Measurements from ENCODE around the gene FRYL. TPM values are rescaled to one million over a fixed set of nuclear protein-coding genes. Genes with fewer than 3 reads are reported as not detected.
A peak's percentile ranks its signal among the peaks of the same experiment; 100 is the strongest.
"Not testable (repeated sequence)": the region's sequence is repeated elsewhere in the genome, so short reads cannot be mapped to it uniquely, and the experiment has no call there.

The FRYL gene
- total RNA-seq, 1 experiment from 2014 or later, result 31.4 TPM

DNA sequence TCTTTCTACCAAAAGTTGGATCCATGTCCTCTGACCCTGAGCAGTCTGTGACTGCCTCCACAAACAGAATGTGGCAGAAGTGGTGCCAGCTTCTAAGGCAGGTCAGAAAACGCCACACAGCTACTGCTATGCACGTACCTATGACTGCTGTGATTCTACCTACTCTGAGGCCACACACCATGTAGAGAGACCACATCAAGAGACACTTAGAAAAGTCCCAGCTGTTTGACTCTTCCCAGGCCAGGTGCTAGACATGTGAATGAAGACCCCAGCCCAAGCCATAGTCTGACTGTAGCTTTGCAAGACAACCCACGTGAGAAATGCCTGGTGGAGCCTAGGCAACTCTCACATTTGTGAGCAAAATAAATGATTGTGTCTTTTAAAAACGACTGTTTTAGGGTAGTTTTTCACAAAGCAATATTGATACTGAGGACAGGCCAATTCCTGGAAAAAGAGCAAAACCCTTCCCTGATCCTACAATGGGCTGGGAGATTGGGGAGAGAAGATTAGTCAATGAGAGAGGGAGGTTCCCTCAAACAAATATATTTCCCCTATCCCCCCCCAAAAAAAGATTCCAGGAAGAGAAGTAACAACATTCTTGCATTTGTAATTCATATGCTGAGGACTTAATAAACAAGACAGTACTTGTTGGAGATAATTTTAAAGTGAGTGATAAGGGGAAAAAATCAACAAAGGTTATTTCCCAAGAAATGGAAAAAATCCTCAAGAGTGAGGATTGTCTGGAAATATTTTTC, 33.3 kb downstream of the FRYL start:
- no peak for DNase-seq (ENCODE audit: low read depth)

DNA sequence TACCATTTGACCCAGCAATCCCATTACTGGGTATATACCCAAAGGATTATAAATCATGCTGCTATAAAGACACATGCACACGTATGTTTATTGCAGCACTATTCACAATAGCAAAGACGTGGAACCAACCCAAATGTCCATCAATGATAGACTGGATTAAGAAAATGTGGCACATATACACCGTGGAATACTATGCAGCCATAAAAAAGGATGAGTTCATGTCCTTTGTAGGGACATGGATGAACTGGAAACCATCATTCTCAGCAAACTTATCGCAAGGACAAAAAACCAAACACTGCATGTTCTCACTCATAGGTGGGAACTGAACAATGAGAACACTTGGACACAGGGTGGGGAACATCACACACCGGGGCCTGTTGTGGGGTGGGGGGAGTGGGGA, 34.9 kb downstream of the FRYL start:
- not testable (repeated sequence) for DNase-seq (ENCODE audit: low read depth)

DNA sequence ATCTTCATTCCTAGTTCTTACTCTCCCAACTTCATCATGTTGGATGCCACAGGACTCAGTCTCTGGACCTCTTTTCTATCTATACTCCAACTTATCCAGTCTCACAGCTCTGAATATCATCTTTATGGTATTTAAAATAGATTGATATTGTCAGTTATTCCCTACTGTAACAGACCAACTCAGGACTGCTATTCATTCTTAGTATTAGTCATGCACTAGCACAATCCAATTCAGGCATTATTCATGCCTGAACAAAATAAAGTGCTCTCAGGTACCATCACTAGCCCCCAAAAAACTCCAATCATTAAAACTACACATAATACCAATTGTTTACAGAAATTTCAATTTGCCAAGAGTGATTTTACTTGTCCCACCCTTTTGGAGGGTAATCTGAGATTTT, 37.7 kb downstream of the FRYL start:
- no peak for DNase-seq (ENCODE audit: low read depth)

DNA sequence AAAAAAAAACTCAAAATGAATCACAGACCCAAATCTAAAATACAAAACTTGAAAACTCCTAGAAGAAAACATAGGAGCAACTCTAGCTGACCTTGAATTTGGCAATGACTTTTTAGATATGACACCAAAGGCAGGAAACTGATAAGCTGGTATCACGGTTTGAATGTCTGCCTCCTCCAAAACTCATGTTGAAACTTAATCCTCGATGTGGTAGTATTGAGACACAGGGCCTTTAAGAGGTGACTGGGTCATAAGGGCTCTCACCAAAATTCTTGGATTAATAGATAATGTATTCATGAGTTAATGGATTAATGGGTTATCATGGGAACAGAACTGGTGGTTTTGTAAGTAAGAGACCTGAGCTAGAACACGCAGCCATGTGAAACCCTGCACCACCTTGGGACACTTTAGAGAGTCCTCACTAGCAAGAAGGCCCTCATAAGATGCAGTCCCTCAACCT, 40.5 kb downstream of the FRYL start:
- DNase-seq (ENCODE audit: low read depth), result no peak

DNA sequence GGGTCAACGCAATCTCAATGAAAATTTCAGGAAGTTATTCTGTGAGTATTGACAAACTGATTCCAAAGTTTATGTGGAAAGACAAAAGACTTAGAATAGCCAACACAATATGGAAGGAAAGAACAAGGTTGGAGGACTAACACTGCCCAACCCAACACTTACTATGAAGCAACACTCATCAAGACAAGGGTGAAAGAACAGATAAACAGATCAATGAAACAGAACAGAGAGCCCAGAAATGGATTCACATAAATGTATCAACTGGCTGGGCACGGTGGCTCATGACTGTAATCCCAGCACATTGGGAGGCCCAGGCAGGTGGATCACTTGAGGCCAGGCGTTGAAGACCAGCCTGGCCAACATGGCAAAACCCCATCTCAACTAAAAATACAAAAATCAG, 41.2 kb downstream of the FRYL start:
- DNase-seq (ENCODE audit: low read depth), result no peak

DNA sequence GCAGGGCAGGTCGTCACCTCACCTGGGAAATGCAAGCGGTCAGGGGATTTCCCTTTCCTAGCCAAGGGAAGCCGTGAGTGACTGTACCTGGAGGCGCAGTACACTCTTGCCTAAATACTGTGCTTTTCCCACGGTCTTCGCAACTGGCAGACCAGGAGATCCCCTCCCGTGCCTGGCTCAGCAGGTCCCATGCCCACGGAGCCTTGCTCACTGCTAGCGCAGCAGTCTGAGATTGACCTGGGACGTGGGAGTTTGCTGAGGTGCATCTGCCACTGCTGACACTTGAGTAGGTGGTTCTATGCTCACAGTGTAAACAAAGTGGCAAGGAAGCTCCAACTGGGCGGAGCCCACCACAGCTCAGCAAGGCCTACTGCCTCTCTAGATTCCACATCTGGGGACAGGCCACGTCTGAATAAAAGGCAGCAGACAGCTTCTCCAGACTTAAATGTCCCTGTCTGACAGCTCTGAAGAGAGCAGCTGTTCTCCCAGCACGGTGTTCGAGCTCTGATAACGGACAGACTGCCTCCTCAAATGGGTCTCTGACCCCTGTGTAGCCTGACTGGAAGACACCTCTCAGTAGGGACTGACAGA, 51.1 kb downstream of the FRYL start:
- DNase-seq (ENCODE audit: low read depth), result not testable (repeated sequence)

DNA sequence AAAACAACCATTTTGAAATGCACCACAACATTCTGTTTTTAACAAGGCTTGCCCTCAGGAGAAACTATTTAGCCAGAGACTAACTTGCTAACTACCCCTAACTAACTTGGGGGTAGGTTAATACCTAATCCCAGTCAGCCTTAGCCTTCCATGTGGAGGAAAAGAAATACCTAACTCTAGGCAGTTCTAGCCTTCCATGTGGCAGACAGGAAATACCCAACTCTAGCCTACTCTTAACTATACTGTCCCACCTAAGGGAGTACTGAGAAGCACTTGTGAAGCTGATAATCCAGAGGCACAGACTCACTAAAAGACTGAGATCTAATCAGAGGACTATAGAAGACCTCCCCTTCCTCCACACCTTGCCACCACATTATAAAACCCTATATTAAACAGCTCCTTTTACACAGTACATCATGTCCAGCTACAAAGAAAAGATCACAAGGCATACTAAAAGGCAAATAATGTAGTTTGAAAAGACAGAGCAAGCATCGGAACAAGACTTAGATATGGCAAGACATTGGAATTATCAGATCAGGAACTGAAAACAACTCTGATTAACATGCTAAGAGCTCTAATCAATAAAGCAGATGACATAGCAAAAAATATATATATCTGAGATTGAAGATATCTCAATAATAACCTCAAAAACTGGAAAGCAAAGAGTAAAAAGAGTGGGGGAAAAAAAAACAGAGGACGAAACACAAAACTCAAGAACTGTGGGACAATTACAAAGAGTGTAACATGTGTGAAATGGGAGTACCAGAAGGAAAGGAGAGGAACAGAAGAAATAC, 52.2 kb downstream of the FRYL start:
- DNase-seq (ENCODE audit: low read depth), result no peak

DNA sequence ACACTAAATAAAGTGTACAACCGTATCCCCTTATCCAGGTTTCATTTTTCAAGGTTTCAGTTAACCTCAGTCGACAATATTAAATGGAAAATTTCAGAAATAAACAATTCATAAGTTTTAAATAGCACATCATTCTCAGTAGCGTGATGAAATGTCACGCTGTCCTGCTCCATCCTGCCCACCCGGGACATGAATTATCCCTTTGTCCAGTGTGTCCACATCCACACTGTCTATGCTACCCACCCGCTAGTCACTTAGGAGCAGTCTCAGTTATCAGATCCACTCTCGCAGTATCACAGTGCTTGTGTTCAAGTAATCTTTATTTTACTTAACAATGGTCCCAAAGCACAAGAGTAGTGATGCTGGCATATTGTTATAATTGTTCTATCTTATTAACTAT, 54.7 kb downstream of the FRYL start:
- no peak for DNase-seq (ENCODE audit: low read depth)

DNA sequence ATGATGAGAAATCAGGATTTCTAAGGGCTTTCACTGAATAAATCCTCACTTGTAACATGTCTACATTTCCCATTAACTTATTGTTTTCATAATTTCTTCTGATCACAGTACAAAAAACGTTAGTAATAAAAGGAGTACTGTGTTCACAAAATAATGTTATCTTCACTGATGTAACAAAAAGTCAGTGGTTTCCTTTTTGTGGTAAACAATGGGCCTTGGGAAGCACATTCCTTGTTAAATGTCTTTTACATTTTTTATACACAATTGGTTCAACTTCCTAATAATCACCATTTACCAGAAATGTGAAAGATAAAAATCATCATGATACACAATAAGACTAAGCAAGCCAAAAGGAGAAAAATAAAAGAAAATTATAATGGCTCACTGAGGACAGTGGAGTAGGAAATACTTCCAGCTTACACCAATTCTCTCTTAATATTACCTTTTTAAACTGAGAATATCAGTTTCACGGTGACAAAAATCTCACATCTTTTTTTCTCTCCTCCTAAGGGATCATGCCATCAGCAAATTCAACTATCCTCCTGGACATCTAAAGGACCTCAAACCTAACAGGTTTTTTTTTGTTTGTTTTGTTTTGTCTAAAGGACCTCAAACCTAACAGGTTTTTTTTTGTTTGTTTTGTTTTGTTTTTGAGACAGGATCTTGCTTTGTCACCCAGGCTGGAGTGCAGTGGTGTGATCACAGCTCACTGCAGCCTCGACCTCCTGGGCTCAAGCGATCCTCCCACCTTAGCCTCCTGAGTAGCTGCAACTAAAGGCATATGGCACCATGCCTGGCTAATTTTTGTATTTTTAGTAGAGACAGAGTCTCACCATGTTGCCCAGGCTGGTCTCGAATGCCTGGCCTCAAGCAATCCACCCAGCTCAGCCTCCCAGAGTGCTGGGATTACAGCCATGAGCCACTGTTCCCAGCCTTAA, 57.3 kb downstream of the FRYL start:
- no peak for DNase-seq (ENCODE audit: low read depth)

DNA sequence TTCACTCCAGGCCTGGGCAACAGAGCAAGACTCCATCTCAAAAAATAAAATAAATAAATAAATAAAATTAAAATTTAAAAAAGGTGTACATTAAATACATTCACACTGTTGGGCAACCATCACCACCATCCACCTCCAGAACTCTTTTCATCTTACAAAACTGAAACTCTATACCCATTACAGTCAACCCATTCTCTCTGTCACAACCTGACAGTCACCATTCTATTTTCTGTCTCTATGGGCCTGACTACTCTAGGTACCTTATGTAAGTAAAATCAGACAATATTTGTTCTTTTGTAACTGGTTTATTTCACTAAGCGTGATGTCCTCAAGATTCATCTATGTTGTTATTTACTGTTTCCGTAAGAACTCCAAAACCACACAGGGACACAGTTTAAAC, 59.6 kb downstream of the FRYL start:
- no peak for DNase-seq (ENCODE audit: low read depth)

DNA sequence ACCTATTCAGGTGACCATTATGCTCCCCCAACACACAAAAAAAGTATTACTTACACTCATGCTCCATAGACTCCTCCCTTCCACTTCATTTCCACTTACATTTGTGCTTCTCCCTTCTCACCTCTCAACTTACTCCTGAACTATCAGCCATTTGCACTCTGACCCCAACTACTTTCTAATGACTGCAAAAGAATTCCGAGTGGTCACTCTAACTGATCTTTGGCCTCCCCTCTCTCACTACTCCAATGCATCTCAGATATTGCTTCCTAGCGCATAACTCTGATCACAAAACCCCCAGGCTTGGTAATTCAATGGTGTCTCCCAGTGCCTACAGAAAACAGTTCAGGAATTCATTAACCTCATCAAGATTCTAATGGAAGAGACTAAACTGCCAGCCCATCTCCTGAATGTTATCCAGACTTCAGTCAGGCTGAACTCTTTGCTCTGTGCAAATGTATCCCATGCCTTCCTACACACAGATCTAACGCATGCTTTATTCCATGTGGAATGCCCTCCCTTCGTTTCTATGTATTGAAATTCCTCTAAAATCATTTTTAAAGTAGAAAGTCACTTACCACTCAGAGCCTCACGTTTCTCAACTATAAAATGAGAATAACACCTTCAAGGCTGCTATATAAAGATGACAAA, 61.1 kb downstream of the FRYL start:
- DNase-seq (ENCODE audit: low read depth), result no peak

DNA sequence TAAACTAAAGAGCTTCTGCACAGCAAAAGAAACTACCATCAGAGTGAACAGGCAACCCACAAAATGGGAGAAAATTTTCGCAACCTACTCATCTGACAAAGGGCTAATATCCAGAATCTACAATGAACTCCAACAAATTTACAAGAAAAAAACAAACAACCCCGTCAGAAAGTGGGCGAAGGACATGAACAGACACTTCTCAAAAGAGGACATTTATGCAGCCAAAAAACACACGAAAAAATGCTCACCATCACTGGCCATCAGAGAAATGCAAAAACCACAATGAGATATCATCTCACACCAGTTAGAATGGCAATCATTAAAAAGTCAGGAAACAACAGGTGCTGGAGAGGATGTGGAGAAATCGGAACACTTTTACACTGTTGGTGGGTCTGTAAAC, 63.8 kb downstream of the FRYL start:
- not testable (repeated sequence) for DNase-seq (ENCODE audit: low read depth)

DNA sequence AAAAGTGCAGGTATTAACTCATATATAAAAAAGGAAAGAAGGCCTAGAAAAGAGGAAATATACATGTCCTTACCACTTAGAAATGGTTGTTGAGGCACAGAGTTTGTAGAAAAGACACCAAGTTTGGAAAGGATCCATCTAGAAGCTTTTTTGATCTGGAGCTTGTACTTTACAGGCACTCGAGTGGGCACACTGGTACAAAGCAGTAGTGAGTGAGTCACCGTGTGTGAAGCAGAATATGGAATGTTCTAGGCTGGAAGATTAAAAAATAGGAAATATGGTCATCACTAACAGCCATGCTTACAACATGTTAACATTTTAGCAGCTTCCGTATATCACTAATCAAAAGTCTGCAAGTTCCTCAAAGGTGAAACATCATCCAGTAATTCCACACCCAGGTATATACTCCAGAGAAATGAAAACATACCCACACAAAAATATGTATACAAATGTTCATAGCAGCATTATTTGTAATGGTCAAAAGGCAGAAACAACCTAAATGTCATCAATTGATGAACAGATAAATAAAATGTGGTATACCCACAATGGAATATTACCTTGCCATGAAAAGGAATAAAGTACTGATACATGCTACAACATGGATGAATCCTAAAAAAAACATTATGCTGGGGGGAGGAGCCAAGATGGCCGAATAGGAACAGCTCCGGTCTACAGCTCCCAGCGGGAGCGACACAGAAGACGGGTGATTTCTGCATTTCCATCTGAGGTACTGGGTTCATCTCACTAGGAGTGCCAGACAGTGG, 69.5 kb downstream of the FRYL start:
- no peak for DNase-seq (ENCODE audit: low read depth)

DNA sequence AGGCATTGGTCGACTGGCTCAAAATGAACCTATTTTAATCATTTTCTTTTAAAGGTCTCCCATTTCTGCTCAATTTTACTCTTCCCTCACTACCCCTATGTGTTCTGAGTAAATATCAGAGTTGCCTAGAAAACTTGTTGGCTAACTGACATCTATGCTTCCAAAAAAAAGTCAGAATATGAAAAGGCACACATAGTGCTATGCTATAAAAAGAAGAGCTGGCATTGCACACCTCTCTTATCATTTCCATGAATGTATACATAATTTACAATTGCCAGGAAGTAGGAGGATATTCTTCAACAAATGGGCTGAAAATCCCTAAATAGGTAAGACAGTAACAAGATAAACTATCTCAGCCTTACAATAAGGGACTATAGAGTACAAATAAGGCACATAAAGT, 70.2 kb downstream of the FRYL start:
- DNase-seq (ENCODE audit: low read depth), result no peak

DNA sequence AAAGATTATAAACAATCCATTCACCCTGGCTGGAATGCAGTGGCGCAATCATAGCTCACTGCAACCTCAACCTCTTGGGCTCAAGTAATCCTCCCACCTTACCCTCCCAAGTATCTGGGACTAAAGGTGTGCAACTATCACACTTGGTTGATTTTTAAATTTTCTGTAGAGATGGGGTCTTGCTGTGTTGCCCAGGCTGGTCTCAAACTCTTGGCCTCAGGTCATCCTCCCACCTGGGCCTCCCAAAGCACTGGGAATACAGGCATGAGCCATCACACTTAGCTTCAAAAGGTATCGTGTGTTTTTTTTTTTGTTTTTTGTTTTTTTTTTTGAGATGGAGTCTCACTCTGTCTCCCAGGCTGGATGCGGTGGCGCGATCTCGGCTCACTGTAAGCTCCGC, 71.5 kb downstream of the FRYL start:
- DNase-seq (ENCODE audit: low read depth), result no peak

DNA sequence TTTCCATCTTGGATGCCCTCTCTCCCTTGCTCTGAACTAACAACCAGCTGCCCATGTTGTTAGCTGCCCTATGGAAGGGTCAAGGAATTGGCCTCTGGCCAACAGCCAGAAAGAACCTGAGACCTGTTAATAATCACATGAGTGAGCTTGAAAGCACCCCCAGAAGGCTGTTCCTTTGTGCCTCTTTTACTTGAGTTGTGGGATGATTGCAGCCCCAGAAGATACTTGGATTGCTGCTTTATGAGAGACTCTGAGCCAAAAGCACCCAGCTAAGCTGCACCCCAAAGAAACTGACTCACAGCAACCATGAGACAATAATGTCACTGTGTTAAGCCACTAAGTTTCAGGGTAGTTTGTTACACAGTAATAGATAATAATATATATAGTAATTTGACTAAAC, 73.3 kb downstream of the FRYL start:
- no peak for DNase-seq (ENCODE audit: low read depth)

DNA sequence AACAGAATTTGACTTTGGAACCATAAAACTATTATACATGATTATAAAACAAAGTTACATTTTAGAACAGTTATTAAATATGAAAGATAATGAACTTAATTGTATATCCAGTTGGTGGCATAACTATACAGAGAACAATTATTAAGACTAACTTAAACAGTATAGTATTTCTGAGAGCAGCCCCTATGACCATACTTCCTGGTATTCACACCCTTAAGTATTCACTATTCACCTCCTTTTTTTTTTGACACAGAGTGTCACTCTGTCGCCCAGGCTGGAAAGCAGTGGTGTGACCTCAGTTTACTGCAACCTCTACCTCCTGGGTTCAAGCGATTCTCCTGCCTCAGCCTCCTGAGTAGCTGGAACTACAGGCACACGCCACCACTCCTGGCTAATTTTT, 74.5 kb downstream of the FRYL start:
- no peak for DNase-seq (ENCODE audit: low read depth)

DNA sequence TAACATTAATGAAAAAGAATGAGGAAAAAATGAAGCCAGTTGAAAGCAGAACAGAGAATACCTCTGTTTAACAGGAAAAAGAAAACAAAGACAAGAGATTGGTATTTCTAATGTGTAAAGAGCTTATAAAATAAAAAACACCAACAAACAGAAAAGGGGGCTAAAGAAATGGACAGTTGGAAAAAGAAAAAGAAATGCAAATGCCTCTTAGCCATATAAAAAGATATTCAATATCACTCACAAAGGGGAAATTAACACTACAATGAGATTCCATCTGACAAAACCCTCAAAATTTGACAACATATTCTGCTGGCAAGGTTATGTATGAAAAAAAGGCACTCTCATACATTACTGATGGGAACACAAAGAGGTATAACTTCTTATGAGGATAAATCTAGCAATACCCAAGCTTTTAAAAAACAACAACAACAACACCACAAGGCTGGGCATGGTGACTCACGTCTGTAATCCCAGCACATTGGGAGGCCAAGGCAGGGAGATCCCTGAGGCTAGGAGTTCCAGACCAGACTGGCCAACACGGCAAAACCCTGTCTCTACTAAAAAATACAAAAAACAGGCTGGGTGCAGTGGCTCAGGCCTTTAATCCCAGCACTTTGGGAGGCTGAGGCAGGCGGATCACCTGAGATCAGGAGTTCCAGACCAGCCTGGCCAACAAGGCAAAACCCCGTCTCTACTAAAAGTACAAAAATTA, 75.8 kb downstream of the FRYL start:
- no peak for DNase-seq (ENCODE audit: low read depth)

DNA sequence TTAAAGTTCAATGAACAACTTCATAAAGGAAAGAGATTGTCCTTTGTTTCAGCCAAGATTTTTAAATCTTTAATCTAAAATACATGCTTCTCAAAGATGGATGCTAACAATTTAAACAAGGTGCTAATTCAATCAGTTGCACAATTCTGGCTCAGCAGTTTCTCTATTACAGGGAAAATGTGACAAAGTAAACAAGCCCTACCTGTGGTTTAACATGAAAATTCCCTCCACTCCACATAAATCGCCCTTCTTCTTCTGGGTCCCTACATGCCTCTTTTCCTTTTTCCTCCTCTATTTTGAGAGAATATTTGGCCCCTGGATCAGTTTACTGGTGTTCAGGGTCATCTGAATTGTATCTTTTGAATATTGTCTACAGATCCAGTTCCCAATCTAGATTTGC, 80.6 kb downstream of the FRYL start:
- peak; percentile 27 for DNase-seq (ENCODE audit: low read depth)

All from Daoy (cell line).